ENCODE measurements around the gene FAM111A.

FAM111A gene

GRCh38 chr11:59193587-59194130 is 51.0 kb downstream of the FAM111A start:
- intact Hi-C loops (cut with DNase I): no loop called here
- peak in 7 of 10 donors; percentile 33 to 92 (median 62) for DNase-seq

- DNase-seq: no peak
- intact Hi-C loops (cut with DNase I): no loop called here
Measured at GRCh38 chr11:59195586-59195985, 52.9 kb downstream of the FAM111A start.

- DNase-seq: no peak
- intact Hi-C loops (cut with DNase I): no loop called here
Measured at GRCh38 chr11:59196777-59197176, 54.1 kb downstream of the FAM111A start.

DNA sequence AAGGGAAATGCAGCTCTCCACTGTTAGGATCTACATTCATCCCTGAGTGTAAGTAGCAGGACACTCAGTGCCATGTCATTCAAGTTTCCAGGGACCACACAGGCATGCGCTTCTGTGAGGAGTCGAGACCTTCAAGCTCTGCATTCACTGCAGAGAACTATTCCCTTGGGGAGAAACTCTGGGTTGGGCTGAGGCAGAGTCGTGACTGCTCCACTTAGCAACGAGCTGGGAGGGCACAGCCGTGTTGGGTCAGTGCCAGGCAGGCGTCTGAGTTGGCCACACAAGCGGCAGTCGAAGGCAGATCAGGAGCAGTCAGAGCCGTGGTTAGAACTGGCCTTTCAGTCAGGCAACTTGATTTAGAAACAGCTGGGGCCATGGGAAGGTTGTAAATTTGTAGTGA is 55.3 kb downstream of the FAM111A start:
- intact Hi-C loops (cut with DNase I): no loop called here

GRCh38 chr11:59198726-59199125 is 56.1 kb downstream of the FAM111A start:
- no peak for DNase-seq
- intact Hi-C loops (cut with DNase I): no loop called here

More for the DNA sequence above, 55.3 kb downstream of the FAM111A start:
- DNase-seq: peak; percentile 68 to 95 (median 80)

DNA sequence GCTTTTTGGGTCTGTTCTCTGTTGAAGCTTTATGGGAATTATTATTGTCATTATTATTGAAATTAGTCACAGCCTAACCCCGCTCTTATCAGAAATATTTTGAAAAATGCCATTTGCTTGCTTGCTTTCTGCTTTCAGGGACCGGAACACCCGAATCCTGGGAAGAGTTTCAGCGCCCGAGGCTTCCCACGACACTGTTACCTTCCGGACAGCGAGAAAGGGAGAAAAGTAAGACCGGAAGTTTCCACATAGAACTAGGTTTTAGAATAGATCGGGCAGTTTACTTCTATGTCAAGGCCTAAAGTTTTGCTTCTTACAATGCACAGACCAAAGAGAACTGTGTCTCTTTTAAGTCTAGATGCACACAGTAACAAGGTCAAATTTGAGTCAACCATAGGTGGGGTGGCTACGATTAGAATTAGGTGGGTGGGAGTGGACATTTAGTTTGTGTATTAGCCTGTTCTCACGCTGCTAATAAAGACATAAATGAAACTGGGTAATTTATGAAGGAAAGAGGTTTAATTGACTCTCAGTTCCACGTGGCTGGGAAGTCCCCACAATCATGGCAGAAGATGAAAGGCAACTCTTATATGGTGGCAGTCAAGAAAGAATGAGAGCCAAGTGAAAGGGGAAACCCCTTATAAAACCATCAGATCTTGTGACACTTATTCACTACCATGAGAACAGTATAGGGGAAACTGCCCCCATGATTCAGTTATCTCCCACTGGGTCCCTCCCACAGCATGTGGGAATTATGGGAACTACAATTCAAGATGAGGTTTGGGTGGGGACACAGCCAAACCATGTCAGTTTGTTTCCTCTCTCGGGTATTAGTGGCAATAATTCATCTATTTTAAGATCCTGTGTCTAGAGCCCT is 57.1 kb downstream of the FAM111A start:
- DNase-seq: no peak
- intact Hi-C loops (cut with DNase I): no loop called here

GRCh38 chr11:59200423-59200746 is 57.7 kb downstream of the FAM111A start:
- intact Hi-C loops (cut with DNase I): no loop called here
- no peak for DNase-seq

- intact Hi-C loops (cut with DNase I): no loop called here
- no peak for DNase-seq
Measured at GRCh38 chr11:59201353-59201752, 58.7 kb downstream of the FAM111A start.

All from posterior cingulate gyrus (tissue), 11 donors.